Heart left ventricle (tissue), 16 donors: ENCODE data around the gene DAAM1. TPM values are rescaled to one million over a fixed set of nuclear protein-coding genes. Genes with fewer than 3 reads are reported as not detected.

Source experiments
- ATAC-seq, 4 donors: fragments of 200-7000 bp; cut with Tn5 transposase; one replicate each; pipeline ENCODE4 v1.9.1; 2020 to 2022; ENCODE audit warnings: moderate library complexity in 4 of 4, mild to moderate bottlenecking in 3 of 4, moderate number of reproducible peaks in 1 of 4
- DNase-seq, 5 donors: peaks; one replicate each; pipeline ENCODE4 v3.0.0-alpha.2; 2020
- H3K27ac ChIP-seq, 12 donors: fragments of 200-600 bp; sonication (generic) in 4 of 12; one replicate each; pipeline versions ENCODE4 v1.5.0 to v1.8.0; 2016 to 2022; ENCODE audit warnings: mild to moderate bottlenecking in 2 of 12
- H3K27me3 ChIP-seq, 9 donors: fragments of 200-600 bp; sonication (generic) in 2 of 9; one replicate each; pipeline versions ENCODE4 v1.5.1 to v1.8.0; 2016 to 2022; ENCODE audit warnings: mild to moderate bottlenecking in 3 of 9
- H3K36me3 ChIP-seq, 9 donors: fragments of 200-600 bp; sonication (generic) in 2 of 9; one replicate each; pipeline versions ENCODE4 v1.5.0 to v1.8.0; 2018 to 2022; ENCODE audit warnings: mild to moderate bottlenecking in 2 of 9
- H3K4me1 ChIP-seq, 12 donors: fragments of 200-600 bp; sonication (generic) in 4 of 12; one replicate each; pipeline versions ENCODE4 v1.5.0 to v1.8.0; 2016 to 2022; ENCODE audit warnings: mild to moderate bottlenecking in 3 of 12
- H3K4me3 ChIP-seq, 12 donors: fragments of 200-600 bp; sonication (generic) in 4 of 12; one replicate each; pipeline versions ENCODE4 v1.5.0 to v1.8.0; 2017 to 2022; ENCODE audit warnings: mild to moderate bottlenecking in 9 of 12, moderate library complexity in 4 of 12
- H3K9me3 ChIP-seq, 12 donors: fragments of 200-600 bp; sonication (generic) in 4 of 12; one replicate each; pipeline versions ENCODE4 v1.5.0 to v1.8.0; 2016 to 2022; ENCODE audit warnings: mild to moderate bottlenecking in 1 of 12
- POLR2A ChIP-seq, 2 donors: fragments of 450-650 bp; IDR thresholded peaks; one replicate each; pipeline ENCODE4 v1.6.1; 2017; ENCODE audit warnings: antibody characterized with exemption in 2 of 2, mild to moderate bottlenecking in 2 of 2, moderate library complexity in 2 of 2
- WGBS, 4 donors: extraction: QIAGEN DNeasy Blood & Tissue Kit in 2 of 4; methylation state at CpG; one replicate each; pipeline versions ENCODE4 v1.1.5 to v1.1.7; 2013 to 2018; 5-methylcytosine and 5-hydroxymethylcytosine counted together
- intact Hi-C, 10 donors: fragments of 100-400 bp; cut with DNase I; formaldehyde crosslinking; loops; one replicate each; pipeline versions ENCODE4 v1.11.1 to v1.14.2; 2022
- polyA plus RNA-seq, 2 donors: library from polyadenylated mRNA; stranded (reverse); fragments of 200-250 nt; gene quantifications; one replicate each; pipeline ENCODE4 v1.2.3, GENCODE V29; 2013
- total RNA-seq, 9 donors: library from RNA; depleted of rRNA in 2 of 9; stranded (reverse); fragments of >200 nt in 2 of 9; fragmentation: NEBNext Ultra II Directional in 3 of 9; extraction: Animal tissue kit (Norgen Biotek cat#: 25700) in 3 of 9; gene quantifications; one replicate each; pipeline versions ENCODE4 v1.1.0 to v1.2.4, GENCODE V29; 2016 to 2023
- TF ChIP-seq, protein P1 (sequence below), 12 donors: fragments of 200-600 bp; sonication (generic) in 4 of 12; IDR thresholded peaks; one replicate each; pipeline versions ENCODE4 v1.5.0 to v1.8.0; 2018 to 2022; ENCODE audit warnings: antibody characterized with exemption in 12 of 12, mild to moderate bottlenecking in 5 of 12
- donor health status: ischemic (EF 13 %, LVEDD 7.1; RV severe dilation, severe dysfunction).
- donor health status: healthy with polysubstance abuse.
- donor health status: DM: no; HTN: yes; CAD: no.
- donor health status: DM: no; HTN: no; CAD: no.
- donor health status: ischemic (EF 25% LVEDD 6.9; RV normal size, moderate dysfunction).
- donor health status: ischemic (EF 25% LVEDD 5.7; RV mildly dilated, moderate dysfunction).
- donor health status: healthy.
- donor health status: DM: yes; HTN: yes; CAD: no.
- donor health status: ischemic (EF 35%, LVEDD 5.7; RV mildly dilated, moderate dysfunction).
- donor health status: nonischemic (EF 11% LVEDD 7.7; RV severe dilation, severe dysfunction).
- donor health status: DM: yes; HTN: yes; CAD: no.
- donor health status: PGD.
- donor health status: ischemic (EF 29% LVEDD 5.4; RV normal size, mild dysfunction).
- donor health status: nonischemic (EF 23%, LVEDD 6.1; RV moderate dilation, normal function).

Gene DAAM1
- total and polyA plus RNA-seq, 11 donors = 18.2 to 92.6 (median 67.2) TPM

- H3K36me3 ChIP-seq = no peaks in the 10 kb centered on the region
- no peaks in the 10 kb centered on the region for H3K27me3 ChIP-seq
- H3K9me3 ChIP-seq = no peaks in the 10 kb centered on the region
- WGBS, 4 donors = 76 to 88% (median 78%) methylated on average over 3 of the region's 3 CpGs
- intact Hi-C loops = loop anchor here in 2 of 10 donors (5.0 to 10.0 kb wide), 2 partner anchors 40 to 47 kb away; no protein-coding TSS in a partner anchor
- H3K4me1 ChIP-seq = peaks cover 0 to 39% (median 17%) of the 10 kb centered on the region in 12 donors
- DNase-seq = no peak
- peak in 3 of 4 donors; percentile 16 to 32 (median 23) for ATAC-seq
- no peak overlapping the region for H3K4me3 ChIP-seq
- TF ChIP-seq, protein P1, sequence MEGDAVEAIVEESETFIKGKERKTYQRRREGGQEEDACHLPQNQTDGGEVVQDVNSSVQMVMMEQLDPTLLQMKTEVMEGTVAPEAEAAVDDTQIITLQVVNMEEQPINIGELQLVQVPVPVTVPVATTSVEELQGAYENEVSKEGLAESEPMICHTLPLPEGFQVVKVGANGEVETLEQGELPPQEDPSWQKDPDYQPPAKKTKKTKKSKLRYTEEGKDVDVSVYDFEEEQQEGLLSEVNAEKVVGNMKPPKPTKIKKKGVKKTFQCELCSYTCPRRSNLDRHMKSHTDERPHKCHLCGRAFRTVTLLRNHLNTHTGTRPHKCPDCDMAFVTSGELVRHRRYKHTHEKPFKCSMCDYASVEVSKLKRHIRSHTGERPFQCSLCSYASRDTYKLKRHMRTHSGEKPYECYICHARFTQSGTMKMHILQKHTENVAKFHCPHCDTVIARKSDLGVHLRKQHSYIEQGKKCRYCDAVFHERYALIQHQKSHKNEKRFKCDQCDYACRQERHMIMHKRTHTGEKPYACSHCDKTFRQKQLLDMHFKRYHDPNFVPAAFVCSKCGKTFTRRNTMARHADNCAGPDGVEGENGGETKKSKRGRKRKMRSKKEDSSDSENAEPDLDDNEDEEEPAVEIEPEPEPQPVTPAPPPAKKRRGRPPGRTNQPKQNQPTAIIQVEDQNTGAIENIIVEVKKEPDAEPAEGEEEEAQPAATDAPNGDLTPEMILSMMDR (IDR thresholded peaks at IDR 0.05) = no peak
- TF ChIP-seq POLR2A (IDR thresholded peaks at IDR 0.05) = no peak
- H3K27ac ChIP-seq = peak overlapping the region in 10 of 12 donors; percentile 4 to 75 (median 55)
Measured at GRCh38 chr14:59377491-59377890, 189.0 kb downstream of the DAAM1 start.

- ATAC-seq (peak; percentile 59 to 74 (median 71)), DNase-seq (no peak)
- intact Hi-C loops = loop anchor here in 2 of 10 donors (5.0 to 10.0 kb wide), 2 partner anchors 39 to 47 kb away; no protein-coding TSS in a partner anchor
- no peak for TF ChIP-seq POLR2A (IDR thresholded peaks at IDR 0.05)
- TF ChIP-seq, protein P1 (IDR thresholded peaks at IDR 0.05) = no peak
- Histone ChIP-seq H3K4me1 (peaks cover 0 to 34% (median 15%) of the 10 kb centered on the region in 12 donors), H3K27me3 (no peaks in the 10 kb centered on the region), H3K9me3 (peaks cover 0 to 6% (median 0%) of the 10 kb centered on the region in 12 donors), H3K36me3 (no peaks in the 10 kb centered on the region), H3K27ac (peak overlapping the region in 8 of 12 donors; percentile 36 to 75 (median 59)), H3K4me3 (no peak overlapping the region)
- WGBS, 4 donors = 56 to 71% (median 59%) methylated on average over 9 of the region's 9 CpGs
Measured at GRCh38 chr14:59377991-59378601, 189.6 kb downstream of the DAAM1 start.

GRCh38 chr14:59389936-59390335 lies 201.5 kb downstream of the DAAM1 start:
- H3K4me1 ChIP-seq = no peaks in the 10 kb centered on the region
- 88 to 100% (median 99%) methylated on average over 1 of the region's 1 CpG for WGBS, 4 donors
- H3K36me3 ChIP-seq = no peaks in the 10 kb centered on the region
- H3K4me3 ChIP-seq = no peak overlapping the region
- H3K9me3 ChIP-seq = peaks cover 0 to 8% (median 0%) of the 10 kb centered on the region in 12 donors
- ATAC-seq (no peak), DNase-seq (no peak)
- H3K27ac ChIP-seq = no peak overlapping the region
- intact Hi-C loops = no loop called here
- no peaks in the 10 kb centered on the region for H3K27me3 ChIP-seq
- no peak for TF ChIP-seq POLR2A (IDR thresholded peaks at IDR 0.05)

- peaks cover 0 to 8% (median 0%) of the 10 kb centered on the region in 12 donors for H3K9me3 ChIP-seq
- ATAC-seq = no peak
- WGBS, 4 donors = 94 to 98% (median 96%) methylated on average over 2 of the region's 2 CpGs
- H3K4me1 ChIP-seq = no peaks in the 10 kb centered on the region
- DNase-seq = no peak
- no peak overlapping the region for H3K27ac ChIP-seq
- H3K27me3 ChIP-seq = no peaks in the 10 kb centered on the region
- TF ChIP-seq, protein P1 (IDR thresholded peaks at IDR 0.05) = no peak
- TF ChIP-seq POLR2A (IDR thresholded peaks at IDR 0.05) = no peak
- H3K36me3 ChIP-seq = no peaks in the 10 kb centered on the region
- intact Hi-C loops = no loop called here
- no peak overlapping the region for H3K4me3 ChIP-seq
Measured at GRCh38 chr14:59391388-59391787, 202.9 kb downstream of the DAAM1 start.
